Measurements from ENCODE around the gene LCN1.

DNA sequence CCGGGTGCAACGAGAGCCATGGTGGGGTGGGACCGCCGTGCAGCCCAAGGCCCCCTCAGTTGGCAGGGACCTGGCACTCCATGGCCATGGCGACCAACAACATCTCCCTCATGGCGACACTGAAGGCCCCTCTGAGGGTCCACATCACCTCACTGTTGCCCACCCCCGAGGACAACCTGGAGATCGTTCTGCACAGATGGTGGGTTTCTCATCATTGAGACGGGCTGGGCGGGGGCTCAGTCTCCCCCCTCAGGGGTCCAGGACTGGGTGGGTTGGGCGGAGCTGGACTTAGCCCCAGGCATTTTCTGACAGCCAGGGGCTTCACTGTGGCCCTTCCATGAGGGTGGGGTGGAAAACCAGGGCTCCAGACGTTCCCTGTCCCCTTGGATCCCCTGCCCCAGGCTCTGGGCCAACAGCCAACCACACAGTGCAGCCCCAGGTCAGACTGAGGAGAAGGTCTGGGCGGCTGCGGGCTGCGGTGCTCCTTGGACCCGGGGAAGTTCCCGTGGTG is 41.0 kb downstream of the LCN1 start:
- TF ChIP-seq, protein P1, sequence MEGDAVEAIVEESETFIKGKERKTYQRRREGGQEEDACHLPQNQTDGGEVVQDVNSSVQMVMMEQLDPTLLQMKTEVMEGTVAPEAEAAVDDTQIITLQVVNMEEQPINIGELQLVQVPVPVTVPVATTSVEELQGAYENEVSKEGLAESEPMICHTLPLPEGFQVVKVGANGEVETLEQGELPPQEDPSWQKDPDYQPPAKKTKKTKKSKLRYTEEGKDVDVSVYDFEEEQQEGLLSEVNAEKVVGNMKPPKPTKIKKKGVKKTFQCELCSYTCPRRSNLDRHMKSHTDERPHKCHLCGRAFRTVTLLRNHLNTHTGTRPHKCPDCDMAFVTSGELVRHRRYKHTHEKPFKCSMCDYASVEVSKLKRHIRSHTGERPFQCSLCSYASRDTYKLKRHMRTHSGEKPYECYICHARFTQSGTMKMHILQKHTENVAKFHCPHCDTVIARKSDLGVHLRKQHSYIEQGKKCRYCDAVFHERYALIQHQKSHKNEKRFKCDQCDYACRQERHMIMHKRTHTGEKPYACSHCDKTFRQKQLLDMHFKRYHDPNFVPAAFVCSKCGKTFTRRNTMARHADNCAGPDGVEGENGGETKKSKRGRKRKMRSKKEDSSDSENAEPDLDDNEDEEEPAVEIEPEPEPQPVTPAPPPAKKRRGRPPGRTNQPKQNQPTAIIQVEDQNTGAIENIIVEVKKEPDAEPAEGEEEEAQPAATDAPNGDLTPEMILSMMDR (IDR thresholded peaks at IDR 0.05): no peak
- TF ChIP-seq POLR2A (IDR thresholded peaks at IDR 0.05): no peak
